NCI-H2029 treated with DMSO at 0.1 percent for 48 hours (cell line): ENCODE data around the gene DUS1L.

Source experiments
- DNase-seq: peaks from one replicate; lab custom pipeline; 2025; lab: John Stamatoyannopoulos, UW

DUS1L gene

DNA sequence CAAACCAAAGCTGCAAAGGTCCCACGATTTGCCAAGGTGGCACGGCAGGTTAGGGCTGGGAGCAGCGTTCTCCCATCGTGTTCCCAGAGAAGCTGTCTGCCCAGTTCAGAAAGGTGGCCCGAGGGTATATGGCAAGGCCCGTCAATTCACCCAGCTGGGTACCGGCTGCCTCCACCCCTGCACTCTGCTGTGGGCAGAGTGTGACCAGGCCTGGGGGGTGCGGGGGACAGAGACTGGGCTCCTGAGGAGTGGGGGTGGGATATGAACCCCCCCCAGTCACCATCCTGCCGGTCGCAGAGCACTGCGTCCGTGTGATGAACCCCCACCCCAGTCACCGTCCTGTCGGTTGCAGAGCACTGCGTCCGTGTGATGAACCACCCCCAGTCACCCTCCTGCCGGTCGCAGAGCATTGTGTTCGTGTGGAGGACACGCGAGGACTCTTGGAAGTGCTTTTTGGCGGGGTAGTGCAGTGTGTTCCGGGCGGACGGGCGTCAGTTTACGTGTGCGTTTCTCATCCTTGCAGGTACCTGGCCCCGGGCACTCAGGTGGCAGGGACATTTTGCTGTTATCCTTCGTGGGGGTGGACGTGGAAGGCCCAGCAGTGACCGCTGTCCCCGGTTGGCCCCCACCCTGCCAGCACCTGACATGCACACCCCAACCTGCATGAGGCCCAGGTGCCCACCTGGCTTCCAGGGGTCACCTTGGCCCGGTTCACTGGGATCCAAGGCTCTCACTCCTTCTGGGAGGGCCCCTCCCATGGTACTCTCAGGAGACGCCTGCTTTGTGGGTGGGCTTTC, 35.1 kb upstream of the DUS1L start:
- DNase-seq, result no peak

- no peak for DNase-seq
Observed at GRCh38 chr17:82098939-82099763, 33.5 kb upstream of the DUS1L start.

DNA sequence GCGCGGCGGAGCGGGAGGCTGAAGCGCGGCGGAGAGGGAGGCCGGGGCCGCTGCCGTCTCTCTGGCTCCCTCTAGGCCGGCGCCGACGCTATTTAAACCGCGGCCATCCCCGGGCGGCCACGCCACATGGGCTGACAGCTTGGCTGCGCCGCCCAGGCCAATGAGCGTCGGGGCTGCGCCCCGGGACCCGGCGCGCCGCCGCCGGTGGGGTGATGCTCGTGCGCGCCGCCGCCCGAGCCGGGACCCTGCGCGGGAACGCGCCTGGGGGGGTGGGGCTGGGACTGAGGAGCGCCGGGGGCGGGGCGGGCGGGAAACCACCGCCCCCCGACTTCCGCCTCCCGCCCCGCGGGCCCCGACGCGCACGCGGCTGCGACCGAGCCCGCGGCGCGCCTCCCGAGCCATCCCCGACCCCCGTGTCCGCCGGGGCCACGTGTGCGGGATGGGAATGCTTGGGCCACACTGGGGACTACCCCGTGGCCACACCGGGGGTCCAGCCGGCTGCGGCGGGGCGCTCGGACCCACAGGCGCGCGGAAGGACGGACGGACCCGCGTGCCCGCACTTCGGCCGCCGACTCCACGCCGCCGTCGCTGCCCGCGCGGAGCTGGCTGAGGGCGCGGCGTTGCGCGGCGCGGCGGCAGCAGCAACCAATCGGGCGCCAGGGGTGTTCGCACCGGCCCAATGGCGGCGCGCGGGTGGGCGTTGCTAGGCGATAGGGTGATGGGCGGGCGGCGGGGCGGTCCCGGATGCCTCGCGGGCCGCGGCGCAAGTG, 32.8 kb upstream of the DUS1L start, which contains the start of gene FASN:
Gene FASN, minus strand, starts transcription at position 68 of the 770 bp plus-strand sequence. CDS start 1,791 bp downstream, outside the sequence.
- DNase-seq, result peak; percentile 45

GRCh38 chr17:82097919-82098168, 32.2 kb upstream of the DUS1L start:
- DNase-seq, result no peak

DNA sequence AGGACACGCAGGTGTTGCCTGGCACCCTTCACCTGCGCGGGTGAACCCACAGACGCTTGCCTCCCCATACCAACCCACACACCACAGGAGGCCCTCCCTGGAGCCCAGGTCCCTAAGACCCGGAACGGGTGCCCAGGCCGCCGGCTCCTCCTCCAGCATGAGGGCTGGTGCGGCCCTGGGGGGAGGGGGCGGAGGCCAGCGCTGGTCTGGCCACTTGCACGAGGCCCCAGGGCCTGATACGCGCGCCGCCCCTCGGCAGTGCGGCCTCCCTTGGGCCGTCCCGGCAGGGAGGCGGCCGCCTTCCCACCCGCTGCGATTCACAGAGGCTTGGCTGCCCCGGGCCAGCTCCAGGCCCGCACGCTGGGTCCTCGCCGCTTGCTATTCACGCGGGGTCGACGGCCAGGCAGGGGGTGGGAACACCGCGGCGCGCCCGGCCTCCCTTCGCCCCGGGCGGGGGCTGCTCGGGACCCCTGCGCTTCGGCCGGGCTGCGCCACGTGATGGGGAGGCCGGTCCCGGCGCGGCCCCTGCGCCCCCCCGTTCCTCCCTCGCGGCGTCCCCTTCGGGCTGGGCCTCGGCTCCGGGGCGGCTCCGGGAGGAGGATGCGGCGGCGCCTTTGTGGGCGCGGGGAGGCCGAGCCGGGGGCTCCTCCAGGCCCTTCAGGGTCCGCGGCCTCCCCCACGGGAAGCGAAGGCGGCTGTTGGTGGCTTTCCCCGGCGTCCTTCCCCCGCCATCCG, 31.7 kb upstream of the DUS1L start:
- no peak for DNase-seq

GRCh38 chr17:82096709-82097183, 31.1 kb upstream of the DUS1L start:
- DNase-seq, result no peak

DNA sequence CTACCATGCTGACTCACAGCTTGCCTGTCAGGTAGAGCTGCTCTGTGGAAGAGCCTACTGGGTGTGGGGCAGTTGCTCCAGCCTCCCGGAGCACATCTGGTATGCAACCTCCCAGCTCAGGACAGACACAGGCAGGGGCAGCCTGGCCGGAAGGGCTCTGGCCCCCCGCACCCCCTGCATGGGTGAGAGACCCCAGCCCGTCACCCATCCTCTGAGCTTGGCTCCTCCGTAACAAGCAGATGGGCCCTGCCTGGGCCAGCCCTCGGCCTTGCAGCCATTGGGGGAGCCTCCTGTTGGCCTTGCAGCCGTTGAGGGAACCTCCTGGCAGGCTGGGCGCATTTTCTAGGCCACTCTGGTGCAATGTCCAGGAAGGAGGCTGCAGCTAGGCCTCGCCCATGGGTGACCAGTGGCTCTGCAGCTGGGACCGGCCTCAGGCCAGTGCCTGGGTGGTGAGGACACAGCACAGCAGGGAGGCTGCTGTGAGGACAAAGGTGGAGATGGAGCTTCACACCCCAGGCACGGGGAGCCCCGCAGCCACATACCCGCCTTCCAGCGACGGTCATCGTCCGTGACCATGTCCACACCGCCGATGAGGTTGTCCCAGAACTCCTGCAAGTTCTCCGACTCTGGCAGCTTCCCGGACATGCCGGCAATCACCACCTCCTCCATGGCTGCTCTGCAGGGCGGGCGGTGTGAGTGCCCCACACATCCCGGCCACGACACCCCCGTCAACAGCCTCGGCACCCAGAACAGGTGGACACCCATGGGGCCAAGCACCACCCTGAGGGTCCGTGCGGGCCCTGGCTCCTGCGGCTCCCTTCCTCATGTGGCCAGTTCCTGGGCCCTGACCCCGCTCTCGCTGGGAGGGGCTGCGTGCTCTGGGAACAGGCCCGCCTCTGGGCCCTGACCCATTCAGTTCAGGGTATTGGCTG, 30.4 kb upstream of the DUS1L start:
- no peak for DNase-seq

DNA sequence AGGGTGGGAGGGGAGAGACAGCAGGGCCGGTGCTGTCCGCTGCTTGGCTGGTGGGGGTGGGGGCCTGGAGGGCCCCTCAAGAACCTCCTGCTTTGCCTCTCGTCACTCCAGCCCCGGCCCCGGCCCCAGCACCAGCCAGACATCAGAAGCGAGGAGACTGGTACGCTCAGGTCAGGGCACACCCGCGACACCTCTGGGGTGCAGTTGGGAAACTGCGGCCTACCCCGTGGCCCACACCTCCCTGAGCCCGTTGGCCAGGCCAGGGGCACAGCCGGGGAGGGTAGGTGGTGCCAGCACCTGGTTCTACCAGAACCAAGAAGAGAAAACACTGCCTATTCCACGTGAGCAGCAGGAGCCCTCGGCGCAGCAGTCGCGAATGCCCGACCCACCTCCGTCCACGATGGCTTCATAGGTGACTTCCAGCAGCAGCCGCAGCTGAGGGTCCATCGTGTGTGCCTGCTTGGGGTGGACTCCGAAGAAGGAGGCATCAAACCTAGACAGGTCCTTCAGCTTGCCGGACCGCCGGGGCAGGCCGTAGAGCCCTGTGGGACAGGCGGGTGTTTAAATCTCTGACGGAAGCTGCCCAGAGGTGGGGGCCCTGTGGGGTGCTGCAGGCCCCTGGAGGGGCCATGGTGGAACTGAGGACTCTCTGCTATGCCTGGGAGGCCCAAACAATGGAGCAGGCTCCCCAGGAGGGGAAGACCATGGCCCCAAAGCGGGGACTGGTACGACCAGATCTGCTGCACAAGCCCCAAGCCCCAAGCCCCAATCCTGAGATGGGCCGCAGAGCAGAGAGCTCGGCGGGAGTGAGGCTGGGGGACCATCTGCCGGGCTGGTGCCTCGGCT, 29.6 kb upstream of the DUS1L start:
- no peak for DNase-seq

- DNase-seq, result no peak
Observed at GRCh38 chr17:82092995-82093751, 27.6 kb upstream of the DUS1L start.

- DNase-seq, result no peak
Observed at GRCh38 chr17:82092628-82092994, 27.0 kb upstream of the DUS1L start.

DNA sequence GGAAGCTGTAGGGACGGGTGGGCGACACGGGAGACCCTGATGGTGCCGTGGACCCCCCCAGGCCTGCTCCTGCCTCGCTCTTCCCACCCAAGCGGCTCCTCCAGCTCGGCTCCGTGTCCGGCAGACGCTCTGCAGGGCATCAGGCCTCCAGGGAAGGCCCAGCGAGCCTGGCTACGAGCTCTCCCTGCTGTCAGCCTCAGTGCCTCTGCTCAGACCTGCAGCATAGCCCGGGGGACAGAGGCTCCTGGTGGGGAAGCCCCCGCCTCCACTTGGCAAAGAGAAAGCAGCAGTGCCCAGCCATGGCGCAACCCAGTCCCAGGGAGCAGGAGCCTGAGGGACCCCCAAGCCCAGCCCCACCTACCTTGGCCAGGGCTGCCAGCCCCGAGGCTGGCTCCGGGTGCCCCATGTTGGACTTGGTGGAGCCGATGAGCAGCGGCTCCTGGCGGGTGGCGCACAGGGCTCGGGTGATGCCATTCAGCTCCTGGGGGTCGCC, 26.5 kb upstream of the DUS1L start:
- DNase-seq, result no peak

DNA sequence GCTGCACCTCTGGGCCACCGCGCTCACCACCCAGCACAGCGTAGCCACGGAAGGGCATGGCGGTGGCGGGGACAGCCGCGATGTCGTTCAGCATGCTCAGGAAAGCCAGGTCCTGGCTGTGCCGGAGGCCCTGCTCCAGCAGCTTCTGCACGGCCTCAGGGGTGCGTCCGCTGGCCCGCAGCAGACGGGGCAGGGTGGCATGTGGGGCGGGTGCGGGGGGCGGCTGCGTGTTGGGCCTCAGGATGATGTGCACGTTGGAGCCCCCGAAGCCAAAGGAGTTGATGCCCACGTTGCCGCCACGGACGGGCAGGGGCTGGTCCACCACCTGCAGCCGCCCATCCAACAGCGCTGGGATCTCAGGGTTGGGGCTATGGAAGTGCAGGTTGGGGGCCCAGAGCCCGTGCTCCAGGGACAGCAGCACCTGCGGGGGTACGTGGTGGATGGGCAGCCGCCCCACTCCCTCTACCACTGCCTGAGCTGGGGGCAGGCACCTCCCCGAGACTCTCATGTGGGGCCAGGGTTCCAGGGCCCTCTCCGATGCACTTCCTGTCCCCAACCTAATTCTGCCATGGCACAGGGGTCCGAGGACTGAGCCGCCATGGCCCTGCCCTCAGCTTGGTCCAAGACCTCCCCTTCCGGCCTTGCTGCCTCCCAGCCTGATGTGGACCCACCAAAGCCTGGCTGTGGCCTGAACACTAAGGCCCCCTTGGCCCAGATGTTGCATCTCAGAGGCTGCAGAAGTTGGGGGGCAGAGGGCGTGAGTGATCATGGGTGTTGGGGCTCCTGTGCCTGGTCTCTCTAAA, 25.9 kb upstream of the DUS1L start:
- DNase-seq, result no peak

- DNase-seq, result no peak
Observed at GRCh38 chr17:82090549-82091263, 25.1 kb upstream of the DUS1L start.

DNA sequence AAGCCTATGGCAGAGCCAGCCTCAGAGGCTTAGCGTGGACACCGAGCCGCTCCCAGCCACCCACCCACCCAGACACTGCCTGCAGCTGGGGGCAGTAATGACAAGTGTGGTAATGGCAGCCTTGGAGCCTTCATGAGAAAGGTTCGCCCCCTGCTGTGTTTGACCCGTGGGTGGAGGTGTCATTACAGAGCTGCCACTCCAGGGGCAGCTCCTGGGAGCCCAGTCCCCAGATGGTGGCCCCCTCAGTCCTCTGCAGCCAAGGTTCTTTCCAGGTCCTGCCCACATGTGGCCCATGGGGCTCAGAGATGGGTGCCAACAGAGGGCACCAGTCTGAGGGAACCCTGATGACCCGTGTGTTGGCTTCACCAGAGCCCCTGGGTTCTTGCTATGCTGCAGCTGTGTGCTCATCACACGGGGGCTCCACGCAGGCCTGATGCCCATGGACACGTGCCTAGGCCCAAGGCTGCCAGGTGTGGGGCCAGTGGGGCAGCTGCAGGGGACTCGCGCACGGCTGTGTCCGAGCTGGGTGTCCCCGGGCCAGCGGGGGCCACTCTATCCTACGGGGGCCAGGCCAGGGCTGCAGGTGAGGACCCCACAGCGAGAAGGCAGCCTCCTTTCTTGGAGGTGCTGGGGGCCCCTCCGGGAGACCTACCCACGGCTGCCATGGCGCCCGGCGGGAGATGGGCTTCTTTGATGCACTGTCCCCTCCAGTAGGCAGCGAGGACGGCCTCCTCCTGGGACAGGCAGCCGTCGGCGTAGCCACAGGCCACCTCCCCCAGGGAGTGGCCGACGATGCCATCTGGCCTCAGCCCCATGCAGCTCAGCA, 24.3 kb upstream of the DUS1L start:
- no peak for DNase-seq

- no peak for DNase-seq
Observed at GRCh38 chr17:82088838-82089722, 23.5 kb upstream of the DUS1L start.
